Activated CD4-positive, alpha-beta T cell treated with anti-CD3 and anti-CD28 coated beads for 36 hours (primary cell): ENCODE results near the gene HMCN2. TPM values are rescaled to one million over a fixed set of nuclear protein-coding genes. Genes with fewer than 3 reads are reported as not detected.

Source experiments
- ATAC-seq: fragments of 200-7000 bp; cut with Tn5 transposase; one replicate; pipeline ENCODE4 v1.10.0; 2021; ENCODE audit warnings: mild to moderate bottlenecking, moderate library complexity
- CTCF ChIA-PET: fragments of 350-600 bp; sonication (Branson Sonifier 250); formaldehyde crosslinking; loops from one replicate; lab custom pipeline; 2021; ENCODE audit warnings: antibody characterized with exemption; lab: Charles Lee
- POLR2A ChIA-PET: fragments of 350-600 bp; sonication (Branson Sonifier 250); formaldehyde crosslinking; loops from one replicate; lab custom pipeline; 2021; ENCODE audit warnings: antibody characterized with exemption, inconsistent platforms; lab: Charles Lee
- DNase-seq: peaks from one replicate; pipeline ENCODE4 v3.0.0-alpha.2; 2020
- H3K27ac Mint-ChIP-seq: one replicate; pipeline ENCODE4 v1.8.0; 2021; ENCODE audit warnings: mixed read lengths
- H3K27me3 Mint-ChIP-seq: one replicate; pipeline ENCODE4 v1.8.0; 2021; ENCODE audit warnings: mixed read lengths
- H3K36me3 Mint-ChIP-seq: one replicate; pipeline ENCODE4 v1.8.0; 2021; ENCODE audit warnings: low read depth, mixed read lengths
- H3K4me1 Mint-ChIP-seq: one replicate; pipeline ENCODE4 v1.8.0; 2021; ENCODE audit warnings: mixed read lengths
- H3K4me3 Mint-ChIP-seq: one replicate; pipeline ENCODE4 v1.8.0; 2021; ENCODE audit warnings: mild to moderate bottlenecking, moderate library complexity, mixed read lengths
- H3K9me3 Mint-ChIP-seq: one replicate; pipeline ENCODE4 v1.8.0; 2021; ENCODE audit warnings: low read depth, mixed read lengths
- intact Hi-C, 2 experiments: fragments of 100-400 bp; cut with DNase I in 1 of 2; cut with micrococcal nuclease in 1 of 2; formaldehyde crosslinking; loops; one replicate each; pipeline versions ENCODE4 v1.14.2 to v1.15.1; 2022 to 2024; cut with DNase I, micrococcal nuclease
- total RNA-seq, 2 experiments: library from RNA; stranded (reverse); gene quantifications; one replicate each; pipeline ENCODE4 v1.2.3, GENCODE V29; 2021

The HMCN2 gene
- total RNA-seq, 2 experiments from 2014 or later: 0.05 TPM

GRCh38 chr9:130328349-130328801 is 62.8 kb downstream of the HMCN2 start:
- Mint-ChIP-seq H3K36me3 (no peaks in the 10 kb centered on the region), H3K27ac (no peak overlapping the region), H3K27me3 (peaks cover 39% of the 10 kb centered on the region), H3K4me3 (no peak overlapping the region), H3K9me3 (no peaks in the 10 kb centered on the region), H3K4me1 (no peaks in the 10 kb centered on the region)
- ChIA-PET POLR2A (no interaction called here), CTCF (no interaction called here)
- DNase-seq (no peak), ATAC-seq (no peak)
- intact Hi-C loops: no loop called here

- Mint-ChIP-seq H3K27ac (no peak overlapping the region), H3K4me3 (no peak overlapping the region), H3K4me1 (no peaks in the 10 kb centered on the region), H3K9me3 (no peaks in the 10 kb centered on the region), H3K27me3 (peaks cover 40% of the 10 kb centered on the region), H3K36me3 (no peaks in the 10 kb centered on the region)
- CTCF ChIA-PET: no interaction called here
- POLR2A ChIA-PET: no interaction called here
- intact Hi-C loops: no loop called here
- no peak for ATAC-seq
- DNase-seq: no peak
These were observed 63.5 kb downstream of the HMCN2 start for GRCh38 chr9:130329061-130329460.

- CTCF ChIA-PET: no interaction called here
- Mint-ChIP-seq H3K4me3 (no peak overlapping the region), H3K27ac (no peak overlapping the region), H3K36me3 (no peaks in the 10 kb centered on the region), H3K9me3 (no peaks in the 10 kb centered on the region), H3K4me1 (no peaks in the 10 kb centered on the region), H3K27me3 (peaks cover 38% of the 10 kb centered on the region)
- DNase-seq: no peak
- intact Hi-C loops: no loop called here
- POLR2A ChIA-PET: no interaction called here
- no peak for ATAC-seq
These were observed 64.8 kb downstream of the HMCN2 start for GRCh38 chr9:130330202-130330862.

- ChIA-PET POLR2A (no interaction called here), CTCF (no interaction called here)
- DNase-seq: no peak
- no peaks in the 10 kb centered on the region for H3K9me3 Mint-ChIP-seq
- no peak overlapping the region for H3K27ac Mint-ChIP-seq
- intact Hi-C loops: no loop called here
- ATAC-seq: no peak
- no peaks in the 10 kb centered on the region for H3K36me3 Mint-ChIP-seq
- no peak overlapping the region for H3K4me3 Mint-ChIP-seq
- peaks cover 34% of the 10 kb centered on the region for H3K27me3 Mint-ChIP-seq
- no peaks in the 10 kb centered on the region for H3K4me1 Mint-ChIP-seq
These were observed 65.5 kb downstream of the HMCN2 start for GRCh38 chr9:130331061-130331460.

- no peak for ATAC-seq
- no peak overlapping the region for H3K4me3 Mint-ChIP-seq
- H3K4me1 Mint-ChIP-seq: no peaks in the 10 kb centered on the region
- H3K9me3 Mint-ChIP-seq: no peaks in the 10 kb centered on the region
- no peak overlapping the region for H3K27ac Mint-ChIP-seq
- no peaks in the 10 kb centered on the region for H3K36me3 Mint-ChIP-seq
- DNase-seq: no peak
- peaks cover 31% of the 10 kb centered on the region for H3K27me3 Mint-ChIP-seq
- CTCF ChIA-PET: no interaction called here
- intact Hi-C loops: no loop called here
- POLR2A ChIA-PET: no interaction called here
These were observed 66.0 kb downstream of the HMCN2 start for GRCh38 chr9:130331573-130331972.

- DNase-seq (no peak), ATAC-seq (no peak)
- Mint-ChIP-seq H3K4me1 (no peaks in the 10 kb centered on the region), H3K27me3 (peaks cover 28% of the 10 kb centered on the region), H3K36me3 (no peaks in the 10 kb centered on the region), H3K4me3 (no peak overlapping the region), H3K9me3 (no peaks in the 10 kb centered on the region), H3K27ac (no peak overlapping the region)
- POLR2A ChIA-PET: no interaction called here
- intact Hi-C loops: no loop called here
- CTCF ChIA-PET: no interaction called here
These were observed 66.9 kb downstream of the HMCN2 start for GRCh38 chr9:130332384-130332926.

- ATAC-seq (no peak), DNase-seq (no peak)
- H3K27ac Mint-ChIP-seq: no peak overlapping the region
- ChIA-PET POLR2A (no interaction called here), CTCF (no interaction called here)
- H3K36me3 Mint-ChIP-seq: no peaks in the 10 kb centered on the region
- peaks cover 26% of the 10 kb centered on the region for H3K27me3 Mint-ChIP-seq
- no peak overlapping the region for H3K4me3 Mint-ChIP-seq
- H3K4me1 Mint-ChIP-seq: no peaks in the 10 kb centered on the region
- intact Hi-C loops: no loop called here
- H3K9me3 Mint-ChIP-seq: no peaks in the 10 kb centered on the region
These were observed 67.6 kb downstream of the HMCN2 start for GRCh38 chr9:130333041-130333711.

- Mint-ChIP-seq H3K4me3 (no peak overlapping the region), H3K4me1 (no peaks in the 10 kb centered on the region), H3K36me3 (no peaks in the 10 kb centered on the region), H3K27me3 (peaks cover 21% of the 10 kb centered on the region), H3K27ac (no peak overlapping the region), H3K9me3 (no peaks in the 10 kb centered on the region)
- POLR2A ChIA-PET: no interaction called here
- ATAC-seq: no peak
- CTCF ChIA-PET: no interaction called here
- intact Hi-C loops: no loop called here
- no peak for DNase-seq
These were observed 68.1 kb downstream of the HMCN2 start for GRCh38 chr9:130333712-130334062.

GRCh38 chr9:130334915-130335314 is 69.4 kb downstream of the HMCN2 start:
- DNase-seq: no peak
- Mint-ChIP-seq H3K27me3 (peaks cover 15% of the 10 kb centered on the region), H3K36me3 (no peaks in the 10 kb centered on the region), H3K9me3 (no peaks in the 10 kb centered on the region), H3K4me3 (no peak overlapping the region), H3K27ac (no peak overlapping the region), H3K4me1 (no peaks in the 10 kb centered on the region)
- ChIA-PET POLR2A (interaction anchor here (0.6 kb wide), 1 partner anchor 22 kb away, joined by 3 read pairs; no protein-coding TSS in a partner anchor), CTCF (no interaction called here)
- no peak for ATAC-seq
- intact Hi-C loops: no loop called here

- no peak overlapping the region for H3K27ac Mint-ChIP-seq
- no peak for DNase-seq
- CTCF ChIA-PET: interaction anchor here (0.6 kb wide), 1 partner anchor 258 kb away, joined by 4 read pairs; no protein-coding TSS in a partner anchor
These were observed 70.6 kb downstream of the HMCN2 start for GRCh38 chr9:130336027-130336610.

GRCh38 chr9:130336885-130337284 is 71.3 kb downstream of the HMCN2 start:
- Mint-ChIP-seq H3K27ac (no peak overlapping the region), H3K4me1 (no peaks in the 10 kb centered on the region), H3K27me3 (peaks cover 8% of the 10 kb centered on the region), H3K36me3 (no peaks in the 10 kb centered on the region), H3K9me3 (no peaks in the 10 kb centered on the region), H3K4me3 (no peak overlapping the region)
- CTCF ChIA-PET: interaction anchor here (0.6 kb wide), 2 partner anchors 52 to 133 kb away, joined by 4 read pairs; no protein-coding TSS in a partner anchor
- ATAC-seq: no peak
- POLR2A ChIA-PET: no interaction called here
- intact Hi-C loops: no loop called here
- DNase-seq: no peak

More at GRCh38 chr9:130336027-130336610, 70.6 kb downstream of the HMCN2 start:
- no peak overlapping the region for H3K4me3 Mint-ChIP-seq
- no peaks in the 10 kb centered on the region for H3K36me3 Mint-ChIP-seq
- H3K9me3 Mint-ChIP-seq: no peaks in the 10 kb centered on the region
- no peaks in the 10 kb centered on the region for H3K4me1 Mint-ChIP-seq
- peaks cover 9% of the 10 kb centered on the region for H3K27me3 Mint-ChIP-seq
- POLR2A ChIA-PET: no interaction called here
- ATAC-seq: no peak
- intact Hi-C loops: no loop called here
